ENCODE data around the gene GMDS.

DNA sequence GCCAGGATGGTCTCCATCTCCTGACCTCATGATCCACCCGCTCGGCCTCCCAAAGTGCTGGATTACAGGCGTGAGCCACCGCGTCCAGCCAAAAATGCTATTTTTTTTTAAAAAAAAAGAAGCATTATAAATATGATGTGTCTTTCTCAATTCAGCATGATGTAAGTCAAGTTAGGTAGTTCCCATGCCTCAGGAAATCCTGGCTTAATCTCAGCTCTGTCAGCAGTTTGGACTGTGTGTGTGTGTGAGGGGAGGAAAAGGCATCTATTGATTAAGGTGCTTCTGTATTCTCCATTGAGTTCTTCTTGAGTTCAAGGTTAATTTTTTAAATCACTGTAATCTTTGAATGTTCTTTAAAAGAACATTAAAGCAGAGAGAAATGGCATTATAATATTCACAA, 51.5 kb downstream of the GMDS start:
- TF ChIP-seq, protein P1, sequence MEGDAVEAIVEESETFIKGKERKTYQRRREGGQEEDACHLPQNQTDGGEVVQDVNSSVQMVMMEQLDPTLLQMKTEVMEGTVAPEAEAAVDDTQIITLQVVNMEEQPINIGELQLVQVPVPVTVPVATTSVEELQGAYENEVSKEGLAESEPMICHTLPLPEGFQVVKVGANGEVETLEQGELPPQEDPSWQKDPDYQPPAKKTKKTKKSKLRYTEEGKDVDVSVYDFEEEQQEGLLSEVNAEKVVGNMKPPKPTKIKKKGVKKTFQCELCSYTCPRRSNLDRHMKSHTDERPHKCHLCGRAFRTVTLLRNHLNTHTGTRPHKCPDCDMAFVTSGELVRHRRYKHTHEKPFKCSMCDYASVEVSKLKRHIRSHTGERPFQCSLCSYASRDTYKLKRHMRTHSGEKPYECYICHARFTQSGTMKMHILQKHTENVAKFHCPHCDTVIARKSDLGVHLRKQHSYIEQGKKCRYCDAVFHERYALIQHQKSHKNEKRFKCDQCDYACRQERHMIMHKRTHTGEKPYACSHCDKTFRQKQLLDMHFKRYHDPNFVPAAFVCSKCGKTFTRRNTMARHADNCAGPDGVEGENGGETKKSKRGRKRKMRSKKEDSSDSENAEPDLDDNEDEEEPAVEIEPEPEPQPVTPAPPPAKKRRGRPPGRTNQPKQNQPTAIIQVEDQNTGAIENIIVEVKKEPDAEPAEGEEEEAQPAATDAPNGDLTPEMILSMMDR (IDR thresholded peaks at IDR 0.05 in 4 of 5, conservative IDR thresholded peaks at IDR 0.05 in 1 of 5) = no peak
- no peak for TF ChIP-seq POLR2A (IDR thresholded peaks at IDR 0.05)

Data from gastrocnemius medialis (tissue), 4 donors.